ENCODE data around the gene PTPA. TPM values are rescaled to one million over a fixed set of nuclear protein-coding genes. Genes with fewer than 3 reads are reported as not detected.

Gene PTPA
- total and polyA plus RNA-seq, 10 of the 15 experiments (the other 5 are each of a cell fraction or from before 2014, with no cell fraction given) = 1.6 to 111 (median 55.1) TPM

DNA sequence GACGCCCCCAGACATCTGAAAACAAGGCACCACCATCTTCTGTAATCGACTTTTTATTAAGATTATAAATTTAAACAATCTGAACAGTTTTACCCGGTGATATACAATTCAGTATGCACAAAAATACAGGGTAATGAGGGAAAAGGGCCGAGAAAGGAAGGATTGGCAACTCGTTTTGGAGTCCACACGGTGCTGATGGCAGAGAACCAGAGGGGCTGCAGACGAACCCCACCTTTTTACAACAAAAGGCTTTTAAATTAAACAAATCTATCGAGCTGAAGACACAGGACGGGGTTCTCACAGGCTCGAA lies 64.3 kb downstream of the PTPA start:
- FAIRE-seq = no peak
- no peak for DNase-seq (ENCODE audit: low read depth, low spot score)
- ChIA-PET POLR2A (interaction anchor here (0.9 to 3.0 kb wide), 4 partner anchors 33 to 429 kb away, joined by 3 to 10 read pairs (median 6); no protein-coding TSS in a partner anchor), CTCF (interaction anchor here (0.6 to 13.1 kb wide), 12 partner anchors 26 to 450 kb away, joined by 3 to 273 read pairs (median 16); partner anchors contain the start of gene NTMT1), SMC1A (ENCODE audit: uncharacterized antibody, unreplicated experiment) (interaction anchor here (0.8 to 9.1 kb wide), 6 partner anchors 27 to 449 kb away, joined by 3 to 116 read pairs (median 5); partner anchors contain the start of gene NTMT1), RAD21 (ENCODE audit: unreplicated experiment) (interaction anchor here (1.0 to 10.4 kb wide), 11 partner anchors 12 to 449 kb away, joined by 3 to 197 read pairs (median 11); partner anchors contain the start of genes DOLPP1 and NTMT1)
- Histone ChIP-seq H3K4me1 (ENCODE audit: control insufficient read depth, insufficient read depth, low read length) (peaks cover 22% of the 10 kb centered on the region), H3K9ac (ENCODE audit: control insufficient read depth, insufficient read depth, low read length) (0 out of 2 replicates have a peak overlapping the region, but pooled peaks have one; percentile 35), H3K4me2 (ENCODE audit: control insufficient read depth, insufficient read depth) (peak overlapping the region; percentile 98), H3K36me3 (ENCODE audit: control insufficient read depth in 2 of 2, insufficient read depth in 2 of 2, low read length in 1 of 2) (no peaks in the 10 kb centered on the region), H3K27me3 (replicated peaks in 1 of 2; ENCODE audit: control insufficient read depth in 2 of 2, insufficient read depth in 2 of 2, low read length in 1 of 2) (peaks cover 2 to 3% of the 10 kb centered on the region in 2 experiments; a peak in 2 of 4 replicates), H2AFZ (ENCODE audit: control insufficient read depth, low read depth, low read length) (peak overlapping the region; percentile 62), H3K9me3 (replicated peaks; ENCODE audit: control insufficient read depth, insufficient read depth, low read length) (no peaks in the 10 kb centered on the region), H3K79me2 (ENCODE audit: control insufficient read depth, insufficient read depth, low read length) (no peaks in the 10 kb centered on the region), H3K4me3 (peak overlapping the region; percentile 81), H3K27ac (ENCODE audit: control insufficient read depth, insufficient read depth) (no peak overlapping the region), H4K20me1 (ENCODE audit: control insufficient read depth, insufficient read depth) (no peaks in the 10 kb centered on the region)
- 14% methylated on average over 10 of the region's 10 CpGs for WGBS (ENCODE audit: insufficient coverage, insufficient replicate concordance, low lambda C conversion rate, missing lambda C conversion rate)
- BruUV-seq (replicated peaks) = no TSS peak
- no peak for TF ChIP-seq PAX8 (IDR thresholded peaks at IDR 0.05)
- TF ChIP-seq ZNF217 (IDR thresholded peaks at IDR 0.05) = no peak
- no peak for TF ChIP-seq MTA2 (IDR thresholded peaks at IDR 0.05; ENCODE audit: low read depth)
- TF ChIP-seq SUPT20H (IDR thresholded peaks at IDR 0.05; ENCODE audit: borderline replicate concordance, control insufficient read depth, low read depth, low read length) = no peak
- TF ChIP-seq, protein P1, sequence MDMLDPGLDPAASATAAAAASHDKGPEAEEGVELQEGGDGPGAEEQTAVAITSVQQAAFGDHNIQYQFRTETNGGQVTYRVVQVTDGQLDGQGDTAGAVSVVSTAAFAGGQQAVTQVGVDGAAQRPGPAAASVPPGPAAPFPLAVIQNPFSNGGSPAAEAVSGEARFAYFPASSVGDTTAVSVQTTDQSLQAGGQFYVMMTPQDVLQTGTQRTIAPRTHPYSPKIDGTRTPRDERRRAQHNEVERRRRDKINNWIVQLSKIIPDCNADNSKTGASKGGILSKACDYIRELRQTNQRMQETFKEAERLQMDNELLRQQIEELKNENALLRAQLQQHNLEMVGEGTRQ (IDR thresholded peaks at IDR 0.05; ENCODE audit: borderline replicate concordance, low read depth, low read length) = no peak
- TF ChIP-seq TCF7 (IDR thresholded peaks at IDR 0.05; ENCODE audit: borderline replicate concordance) = no peak
- TF ChIP-seq CREM (IDR thresholded peaks at IDR 0.05; ENCODE audit: low read depth) = no peak
- TF ChIP-seq STAT3 (IDR thresholded peaks at IDR 0.05; ENCODE audit: low read depth, low read length) = no peak
- TF ChIP-seq BHLHE40 (IDR thresholded peaks at IDR 0.05; ENCODE audit: borderline replicate concordance in 1 of 2, low read depth in 2 of 2, low read length in 1 of 2) = no peak
- TF ChIP-seq GATAD2B (conservative IDR thresholded peaks at IDR 0.05; ENCODE audit: low read depth) = no peak
- no peak for TF ChIP-seq ZNF24 (IDR thresholded peaks at IDR 0.05)
- TF ChIP-seq, protein P2, sequence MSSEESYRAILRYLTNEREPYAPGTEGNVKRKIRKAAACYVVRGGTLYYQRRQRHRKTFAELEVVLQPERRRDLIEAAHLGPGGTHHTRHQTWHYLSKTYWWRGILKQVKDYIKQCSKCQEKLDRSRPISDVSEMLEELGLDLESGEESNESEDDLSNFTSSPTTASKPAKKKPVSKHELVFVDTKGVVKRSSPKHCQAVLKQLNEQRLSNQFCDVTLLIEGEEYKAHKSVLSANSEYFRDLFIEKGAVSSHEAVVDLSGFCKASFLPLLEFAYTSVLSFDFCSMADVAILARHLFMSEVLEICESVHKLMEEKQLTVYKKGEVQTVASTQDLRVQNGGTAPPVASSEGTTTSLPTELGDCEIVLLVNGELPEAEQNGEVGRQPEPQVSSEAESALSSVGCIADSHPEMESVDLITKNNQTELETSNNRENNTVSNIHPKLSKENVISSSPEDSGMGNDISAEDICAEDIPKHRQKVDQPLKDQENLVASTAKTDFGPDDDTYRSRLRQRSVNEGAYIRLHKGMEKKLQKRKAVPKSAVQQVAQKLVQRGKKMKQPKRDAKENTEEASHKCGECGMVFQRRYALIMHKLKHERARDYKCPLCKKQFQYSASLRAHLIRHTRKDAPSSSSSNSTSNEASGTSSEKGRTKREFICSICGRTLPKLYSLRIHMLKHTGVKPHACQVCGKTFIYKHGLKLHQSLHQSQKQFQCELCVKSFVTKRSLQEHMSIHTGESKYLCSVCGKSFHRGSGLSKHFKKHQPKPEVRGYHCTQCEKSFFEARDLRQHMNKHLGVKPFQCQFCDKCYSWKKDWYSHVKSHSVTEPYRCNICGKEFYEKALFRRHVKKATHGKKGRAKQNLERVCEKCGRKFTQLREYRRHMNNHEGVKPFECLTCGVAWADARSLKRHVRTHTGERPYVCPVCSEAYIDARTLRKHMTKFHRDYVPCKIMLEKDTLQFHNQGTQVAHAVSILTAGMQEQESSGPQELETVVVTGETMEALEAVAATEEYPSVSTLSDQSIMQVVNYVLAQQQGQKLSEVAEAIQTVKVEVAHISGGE (CRISPR knock-in tag; IDR thresholded peaks at IDR 0.05) = no peak
- no peak for TF ChIP-seq IKZF2 (IDR thresholded peaks at IDR 0.05)
- TF ChIP-seq NFXL1 (IDR thresholded peaks at IDR 0.05; ENCODE audit: borderline replicate concordance) = no peak
- TF ChIP-seq PAX5 (IDR thresholded peaks at IDR 0.05; ENCODE audit: borderline replicate concordance, low read depth, low read length) = no peak
- no peak for TF ChIP-seq ATF7 (IDR thresholded peaks at IDR 0.05; ENCODE audit: low read depth)
- TF ChIP-seq RAD51 (IDR thresholded peaks at IDR 0.05) = no peak
- TF ChIP-seq, protein P3, sequence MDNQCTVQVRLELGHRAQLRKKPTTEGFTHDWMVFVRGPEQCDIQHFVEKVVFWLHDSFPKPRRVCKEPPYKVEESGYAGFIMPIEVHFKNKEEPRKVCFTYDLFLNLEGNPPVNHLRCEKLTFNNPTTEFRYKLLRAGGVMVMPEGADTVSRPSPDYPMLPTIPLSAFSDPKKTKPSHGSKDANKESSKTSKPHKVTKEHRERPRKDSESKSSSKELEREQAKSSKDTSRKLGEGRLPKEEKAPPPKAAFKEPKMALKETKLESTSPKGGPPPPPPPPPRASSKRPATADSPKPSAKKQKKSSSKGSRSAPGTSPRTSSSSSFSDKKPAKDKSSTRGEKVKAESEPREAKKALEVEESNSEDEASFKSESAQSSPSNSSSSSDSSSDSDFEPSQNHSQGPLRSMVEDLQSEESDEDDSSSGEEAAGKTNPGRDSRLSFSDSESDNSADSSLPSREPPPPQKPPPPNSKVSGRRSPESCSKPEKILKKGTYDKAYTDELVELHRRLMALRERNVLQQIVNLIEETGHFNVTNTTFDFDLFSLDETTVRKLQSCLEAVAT (IDR thresholded peaks at IDR 0.05) = no peak
- intact Hi-C loops (cut with micrococcal nuclease; ENCODE audit: unreplicated experiment) = loop anchor here (2.0 to 10.0 kb wide), 3 partner anchors 35 to 439 kb away; no protein-coding TSS in a partner anchor
- ATAC-seq = no peak
- in situ Hi-C loops (cut with MboI) = no loop called here
